GM18505 (cell line): ENCODE measurements around the gene DDX56.

Experiments
- ATAC-seq: cut with Tn5 transposase; IDR thresholded peaks from one replicate; pipeline ENCODE4 v1.9.1; 2021; ENCODE audit not compliant: unreplicated experiment
- POLR2A ChIP-seq: IDR thresholded peaks from 4 replicates; pipeline ENCODE4 v1.6.1; 2011; ENCODE audit warnings: borderline replicate concordance; ENCODE audit not compliant: insufficient read depth, insufficient read length; ENCODE audit errors: extremely low read depth

The DDX56 gene

DNA sequence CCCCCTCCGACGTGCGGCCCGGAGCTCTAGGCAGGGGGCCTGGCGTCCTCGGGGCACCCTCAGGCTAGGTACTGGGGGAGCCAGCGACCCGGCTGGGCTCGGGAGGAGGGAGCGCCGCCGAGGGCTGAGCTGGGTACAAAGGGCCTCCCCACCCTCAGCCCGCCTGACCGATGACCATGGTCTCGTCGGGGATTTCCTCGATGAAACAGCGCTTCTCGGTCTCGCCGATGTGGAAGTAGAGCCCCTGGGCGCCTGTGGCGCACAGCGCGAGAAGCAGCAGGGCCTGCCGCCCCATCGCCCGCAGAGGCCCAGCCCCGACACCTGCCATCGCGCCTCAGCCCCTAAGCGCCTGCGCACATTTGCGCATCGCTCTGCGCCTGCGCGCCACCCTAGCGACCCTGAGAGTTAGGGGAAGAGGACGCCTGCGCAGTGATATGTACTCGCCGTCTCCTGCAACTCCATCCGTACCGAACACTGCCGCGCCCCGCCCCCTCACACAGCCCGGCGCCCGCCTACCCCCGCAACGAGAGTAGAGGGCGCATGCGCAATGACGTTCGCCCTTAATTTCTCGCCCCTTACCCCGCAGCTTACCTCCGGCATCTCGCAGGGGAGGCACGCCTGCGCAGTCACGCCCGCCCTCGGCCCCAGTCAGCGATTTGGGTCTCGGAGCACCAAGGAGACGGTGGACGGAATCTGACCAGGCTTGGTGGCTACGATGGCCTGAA is 8.3 kb upstream of the DDX56 start, which contains the start of gene TMED4:
TSS of gene TMED4 (minus strand) at position 353 of the 725 bp plus-strand sequence. CDS start at position 328, 25 bp downstream.
- ATAC-seq: peak; percentile 82
- TF ChIP-seq POLR2A: peak; percentile 96

DNA sequence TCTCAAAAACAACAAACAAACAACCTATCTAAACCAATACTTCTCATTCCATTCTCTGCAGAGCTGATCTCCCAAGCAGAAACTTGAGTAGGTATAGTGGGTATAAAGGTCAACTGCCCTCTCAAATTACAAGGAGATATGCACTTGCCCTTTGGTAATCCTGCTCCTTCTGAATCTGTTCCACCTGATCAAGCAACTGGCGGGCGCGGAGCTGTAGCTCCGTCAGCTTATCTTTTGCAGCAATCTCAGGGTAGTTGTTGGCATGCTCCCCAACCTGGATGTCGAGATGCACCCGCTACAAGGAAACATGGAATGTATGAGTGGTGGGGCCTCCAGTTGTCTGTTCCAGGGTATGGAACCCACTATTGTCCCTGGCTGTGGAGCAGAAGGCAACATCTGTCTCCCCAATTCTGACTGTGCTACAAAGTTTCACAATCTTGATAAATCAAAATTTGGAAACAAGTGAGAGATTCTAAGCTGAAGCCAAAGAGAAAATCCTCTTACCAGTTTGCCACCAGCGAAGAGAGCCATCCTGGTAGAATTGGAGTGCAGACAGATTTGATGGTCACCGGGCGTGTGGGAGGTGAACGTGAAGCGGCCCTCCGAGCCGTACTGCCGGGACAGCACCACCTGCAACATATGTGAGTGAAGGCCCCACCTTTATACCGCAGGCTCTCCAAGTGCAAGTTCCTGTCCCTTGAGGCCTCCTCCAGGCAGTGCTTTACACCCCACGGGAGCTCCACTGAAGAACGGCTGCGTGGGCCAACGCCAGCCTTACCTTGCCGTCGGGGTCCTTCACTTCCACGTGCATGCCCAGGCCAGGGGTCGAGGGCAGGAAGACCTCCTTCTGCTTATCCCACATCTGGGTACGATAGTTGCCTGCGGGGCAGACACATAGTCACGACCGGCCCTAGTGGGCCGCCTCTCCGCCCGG is 7.5 kb upstream of the DDX56 start:
- peak; percentile 31 for ATAC-seq
- no peak for TF ChIP-seq POLR2A

DNA sequence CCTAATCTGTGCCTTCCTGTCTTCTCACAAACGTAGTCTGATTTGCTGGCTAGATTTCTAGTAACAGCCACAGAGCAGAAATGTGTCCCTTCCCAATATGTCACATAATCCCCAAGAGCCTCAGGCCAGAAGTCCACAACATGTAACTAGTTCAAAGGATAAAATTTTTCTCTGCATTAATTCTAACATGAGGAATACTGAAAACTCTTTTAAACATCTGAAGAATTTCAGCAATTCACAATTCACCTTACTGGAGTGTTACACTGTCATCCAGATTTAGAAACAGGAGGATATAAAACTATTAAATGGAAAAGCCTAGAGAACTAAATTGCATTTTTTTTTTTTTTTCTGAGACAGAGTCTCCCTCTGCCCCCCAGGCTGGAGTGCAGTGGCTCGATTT is 2.5 kb upstream of the DDX56 start:
- TF ChIP-seq POLR2A: no peak
- no peak for ATAC-seq

DNA sequence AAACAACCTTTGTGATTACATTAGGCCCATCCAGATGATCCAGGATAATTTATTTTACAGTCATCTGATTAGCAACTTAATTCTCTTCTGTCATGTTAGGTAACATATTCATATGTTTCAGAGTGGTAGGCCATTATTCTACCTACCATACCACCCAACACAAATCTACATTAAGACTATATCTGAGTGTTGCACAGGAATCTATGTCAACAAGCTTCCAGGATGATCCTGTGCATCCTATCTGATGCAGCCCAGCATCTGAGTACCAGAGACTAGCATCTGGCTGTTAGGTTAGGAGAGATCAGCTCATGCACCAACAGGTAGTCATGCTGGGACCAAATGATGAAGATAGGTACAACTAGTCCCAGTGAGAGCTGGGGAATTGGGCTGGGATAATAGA is 1.3 kb upstream of the DDX56 start:
- TF ChIP-seq POLR2A: no peak
- no peak for ATAC-seq

DNA sequence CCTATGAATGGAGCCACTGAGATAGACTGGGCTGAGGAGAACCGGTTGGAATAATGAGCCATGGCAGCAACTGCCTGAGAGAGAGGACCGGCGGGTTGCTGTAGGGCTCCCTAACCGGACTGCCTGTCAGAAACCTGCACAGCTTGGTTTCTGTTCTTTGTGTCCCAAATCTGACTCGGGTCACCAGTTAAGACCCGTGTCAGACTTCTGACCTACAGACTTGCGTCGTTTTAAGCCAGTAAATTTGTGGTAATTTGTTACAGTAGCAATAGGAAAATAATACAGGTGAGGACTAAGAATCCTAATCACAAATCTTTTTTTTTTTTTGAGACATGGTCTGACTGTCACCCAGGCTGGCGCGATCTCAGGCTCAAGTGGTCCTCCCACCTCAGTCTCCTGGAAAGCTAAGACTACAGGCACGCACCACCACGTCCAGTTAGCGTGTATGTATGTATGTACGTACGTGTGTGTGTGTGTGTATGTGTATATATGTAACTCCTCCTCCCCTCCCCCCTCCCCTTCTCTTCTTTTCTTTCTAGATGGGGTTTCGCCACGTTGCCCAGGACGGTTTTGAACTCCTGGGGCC is 672 bp upstream of the DDX56 start:
- ATAC-seq: no peak

DNA sequence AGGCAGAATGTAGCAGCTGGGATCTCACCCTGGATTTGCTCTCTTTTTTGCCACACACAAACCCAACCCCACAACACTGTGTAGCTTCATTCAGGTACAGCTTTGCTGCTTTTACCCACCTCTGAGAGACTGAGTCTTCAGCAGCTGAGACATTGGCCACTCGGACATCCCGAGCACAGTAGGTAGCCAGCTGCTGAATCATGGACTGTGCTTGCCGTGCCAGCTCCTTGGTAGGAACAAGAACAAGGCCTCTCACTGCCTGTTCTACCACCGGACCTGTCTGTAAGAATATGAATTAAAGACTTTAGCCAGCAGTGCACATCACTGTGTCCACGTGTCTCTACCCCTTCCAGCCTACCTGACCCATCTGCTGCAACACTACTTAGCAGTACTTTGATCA is 937 bp downstream of the DDX56 start:
- no peak for ATAC-seq
- no peak for TF ChIP-seq POLR2A

More for the DNA sequence above, 672 bp upstream of the DDX56 start:
- no peak for TF ChIP-seq POLR2A

DNA sequence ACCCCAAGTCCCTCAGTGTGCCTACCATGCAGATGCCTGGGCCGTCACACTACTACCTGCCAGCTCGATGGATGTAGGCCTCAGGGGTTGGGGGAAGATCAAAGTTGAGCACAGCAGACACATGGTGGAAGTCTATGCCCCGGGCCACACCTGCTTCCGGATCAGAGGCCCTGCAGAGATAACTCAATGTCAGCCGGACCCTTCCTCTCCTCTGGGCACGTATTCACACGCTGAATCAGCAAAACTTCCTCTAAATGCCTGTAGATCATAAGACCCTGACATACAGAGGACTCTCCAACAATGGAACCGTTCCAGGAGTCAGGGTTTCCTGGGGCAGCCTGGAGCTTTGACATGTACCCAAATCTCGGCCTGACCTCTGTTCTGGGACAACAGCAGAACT is 3.7 kb downstream of the DDX56 start:
- no peak for ATAC-seq
- TF ChIP-seq POLR2A: no peak

DNA sequence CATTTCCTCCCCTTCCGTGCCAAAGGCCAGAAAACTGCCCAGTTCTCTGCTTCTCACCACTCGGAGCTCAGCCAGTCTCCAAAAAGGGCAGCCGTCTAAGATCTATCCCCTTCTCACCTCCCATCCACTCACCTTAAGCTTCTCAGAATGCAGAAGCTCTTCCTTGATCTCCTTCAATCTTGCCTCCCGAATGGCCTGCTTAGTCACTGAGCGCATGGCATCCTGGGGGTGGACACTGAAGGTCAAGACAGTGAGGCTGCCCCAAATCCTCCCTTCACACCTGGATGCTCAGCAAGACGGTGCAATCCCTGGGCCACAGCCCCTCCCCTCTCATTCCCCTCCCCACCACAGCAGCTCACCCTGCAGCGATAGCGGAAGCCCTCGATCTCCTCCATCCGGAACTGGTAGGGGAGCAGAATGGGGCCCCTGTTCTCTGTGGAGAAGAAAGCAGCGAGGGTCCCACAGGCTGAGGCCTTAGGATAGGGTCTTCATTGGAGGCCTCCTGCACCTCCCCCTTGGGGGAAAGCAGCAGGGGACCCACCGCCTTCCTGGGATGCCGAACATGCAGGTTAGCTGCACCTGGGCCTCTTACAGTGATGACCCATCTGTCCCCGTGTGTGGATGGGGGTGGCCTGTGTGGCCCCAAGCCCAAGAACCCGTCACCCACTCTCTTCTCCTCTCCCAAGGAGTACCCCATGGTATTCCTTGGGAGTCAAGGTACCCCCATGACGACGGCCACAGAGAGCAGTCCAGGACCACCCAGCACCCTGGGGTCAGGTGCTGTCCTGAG is 4.7 kb downstream of the DDX56 start:
- no peak for ATAC-seq
- TF ChIP-seq POLR2A: no peak

DNA sequence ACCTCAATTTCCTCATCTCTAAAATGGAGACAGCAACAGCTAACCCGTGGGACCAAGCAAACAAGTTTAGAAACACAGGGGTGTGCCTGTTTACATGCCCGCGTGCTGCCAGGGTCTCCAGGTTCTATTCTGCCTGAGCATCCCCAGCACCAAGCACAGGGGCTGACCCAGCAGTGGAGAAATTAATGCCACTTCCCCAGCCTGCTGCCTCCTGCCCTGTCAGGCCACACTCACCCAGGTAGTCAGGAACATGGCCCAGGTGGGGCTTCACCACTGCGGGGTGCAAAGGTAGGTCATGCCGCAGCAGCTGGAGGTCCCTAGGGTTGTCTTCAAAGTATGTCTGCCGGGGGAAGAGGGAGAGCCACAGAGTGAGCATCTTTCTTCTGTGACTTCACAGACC is 5.8 kb downstream of the DDX56 start:
- ATAC-seq: no peak
- TF ChIP-seq POLR2A: no peak

DNA sequence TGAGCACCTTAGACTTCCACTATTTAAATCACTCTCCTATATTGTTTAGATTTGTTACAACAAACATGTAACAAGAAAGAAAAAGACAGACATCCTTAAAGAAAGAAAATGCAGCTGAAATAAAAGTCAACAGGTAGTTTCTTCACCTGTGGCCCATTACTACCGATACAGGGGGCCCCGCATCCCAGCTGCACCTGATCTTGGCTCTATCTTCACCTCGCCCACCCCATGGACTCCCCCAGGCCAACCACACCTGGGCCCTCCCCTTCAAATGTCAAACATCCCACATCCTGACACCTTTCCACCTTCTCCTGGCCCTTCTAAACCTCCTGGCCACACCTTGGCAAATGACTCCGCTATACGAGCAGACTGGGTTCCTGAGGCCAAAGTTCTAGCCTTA is 7.0 kb downstream of the DDX56 start:
- no peak for TF ChIP-seq POLR2A
- ATAC-seq: no peak

DNA sequence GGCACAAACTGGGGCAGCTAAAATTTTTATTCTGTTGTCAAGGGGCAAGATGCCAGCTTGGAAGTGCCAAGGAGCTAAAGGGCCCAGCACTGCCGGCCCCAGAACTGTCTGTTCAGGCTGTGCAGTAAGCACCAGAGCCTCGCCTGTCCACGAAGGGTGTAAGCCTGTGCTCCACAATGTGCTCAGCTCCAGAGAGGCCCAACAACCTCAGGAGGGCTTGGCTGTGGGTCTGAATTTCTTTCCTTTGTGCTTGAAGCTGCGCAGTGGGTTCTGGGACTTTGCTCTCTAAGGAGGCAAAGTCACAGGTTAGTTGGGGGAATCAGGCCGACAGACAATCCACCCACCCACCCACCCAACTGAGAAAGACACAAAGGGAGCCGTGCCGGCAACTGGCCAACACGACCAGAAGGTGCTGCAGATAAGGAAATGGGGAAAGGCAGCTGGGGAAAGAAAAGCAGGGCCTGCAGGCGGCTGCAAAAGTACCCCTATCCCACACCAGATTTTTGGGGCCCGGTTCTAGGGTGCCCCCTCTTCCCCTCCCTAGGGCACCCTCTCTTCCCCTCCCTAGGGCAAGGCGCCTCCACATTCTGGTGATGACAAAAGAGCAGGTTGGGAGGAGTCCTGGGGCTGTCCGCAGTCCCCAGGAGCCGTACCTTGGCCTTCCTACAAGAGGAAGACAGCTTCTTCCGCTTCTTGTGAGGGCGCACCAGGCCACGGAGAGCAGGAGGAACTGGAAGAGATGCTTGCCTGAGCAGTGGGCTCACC is 7.7 kb downstream of the DDX56 start:
- no peak for TF ChIP-seq POLR2A

DNA sequence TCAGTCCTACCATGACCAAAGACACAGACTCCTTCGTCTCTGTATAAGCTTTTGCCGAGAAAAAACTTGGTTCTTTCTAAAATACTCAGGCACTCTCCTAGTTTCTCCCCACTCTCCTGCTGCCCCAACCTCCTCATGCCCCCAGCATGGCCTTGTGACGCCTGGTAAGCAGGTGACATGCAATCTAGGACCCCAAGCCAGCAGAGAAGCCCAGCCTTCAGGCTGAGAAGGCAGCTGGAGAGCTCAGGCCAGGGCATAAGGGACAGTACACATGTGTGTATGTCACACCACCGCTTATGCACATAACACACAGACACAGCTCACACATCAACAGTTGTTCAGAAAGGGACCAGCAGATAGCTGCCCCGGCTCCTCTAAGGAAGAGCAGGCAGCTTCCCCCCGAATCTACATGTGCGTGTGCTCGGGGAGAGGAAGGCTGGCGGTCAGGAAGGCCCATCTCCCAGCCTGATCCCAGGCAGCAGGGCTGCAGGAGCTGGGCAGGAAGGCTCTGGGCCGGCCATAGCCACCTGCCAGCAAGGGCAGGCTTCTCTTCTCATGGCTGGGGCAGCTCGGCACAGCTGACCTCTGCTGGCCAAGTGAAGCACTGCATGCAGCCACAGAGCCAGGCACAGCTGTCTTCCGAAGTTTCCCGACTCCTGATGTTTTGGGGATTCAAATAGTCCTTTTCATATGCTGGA is 8.5 kb downstream of the DDX56 start:
- ATAC-seq: peak; percentile 57
- TF ChIP-seq POLR2A: no peak

More for the DNA sequence above, 7.7 kb downstream of the DDX56 start:
- ATAC-seq: peak; percentile 15

DNA sequence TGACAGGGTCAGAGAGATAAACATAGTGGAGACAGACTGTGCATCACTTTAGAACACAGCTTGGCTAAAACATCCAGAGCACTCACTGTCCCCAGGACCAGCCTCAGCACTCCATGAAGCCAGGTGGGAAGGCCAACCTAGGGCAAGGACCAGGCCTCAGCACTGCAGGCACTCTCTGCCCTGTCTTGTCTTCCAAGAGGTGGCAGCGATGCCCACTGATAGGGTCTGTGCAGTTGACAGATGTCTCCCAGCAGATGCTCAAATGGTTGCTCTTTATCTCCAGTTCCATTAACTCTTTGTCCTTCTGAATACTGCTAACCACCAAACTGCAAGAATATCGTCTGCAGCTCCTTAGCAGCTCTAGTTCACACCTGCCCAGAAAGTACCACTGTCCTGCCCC is 9.1 kb downstream of the DDX56 start:
- no peak for ATAC-seq
- TF ChIP-seq POLR2A: no peak
